Islet precursor cell (in vitro differentiated cells): ENCODE results near the gene ELOA.
A peak's percentile ranks its signal among the peaks of the same experiment; 100 is the strongest.

Experiments used
- DNase-seq: peaks from one replicate; pipeline ENCODE4 v3.0.0-alpha.2; 2018

The ELOA gene

GRCh38 chr1:23803674-23804073 is 60.4 kb downstream of the ELOA start:
- no peak for DNase-seq

GRCh38 chr1:23804183-23804835 is 61.0 kb downstream of the ELOA start:
- no peak for DNase-seq

GRCh38 chr1:23805025-23805424 is 61.8 kb downstream of the ELOA start:
- no peak for DNase-seq

GRCh38 chr1:23806280-23806679 is 63.0 kb downstream of the ELOA start:
- no peak for DNase-seq

- DNase-seq = no peak
Measured at GRCh38 chr1:23807453-23807852, 64.2 kb downstream of the ELOA start.

GRCh38 chr1:23809751-23810171 is 66.5 kb downstream of the ELOA start:
- DNase-seq = peak; percentile 86

GRCh38 chr1:23810818-23811540 is 67.7 kb downstream of the ELOA start:
- peak; percentile 69 for DNase-seq
